HepG2 (cell line): Measurements from ENCODE around the gene STUB1. TPM values are rescaled to one million over a fixed set of nuclear protein-coding genes. Genes with fewer than 3 reads are reported as not detected.
A peak's percentile ranks its signal among the peaks of the same experiment; 100 is the strongest.

ENCODE experiments used
- AGO2 ChIP-seq: fragments of 200-400 bp; formaldehyde crosslinking; optimal IDR thresholded peaks from 2 replicates; pipeline ENCODE3; 2017; ENCODE audit warnings: mild to moderate bottlenecking, low read depth, low read length, moderate library complexity
- ASH2L ChIP-seq: fragments of 300-600, 200-600 bp; sonication (generic); IDR thresholded peaks from 2 replicates; pipeline ENCODE4 v1.7.0; 2017; ENCODE audit warnings: low read depth, mild to moderate bottlenecking, moderate library complexity, mixed read lengths, low read length; ENCODE audit not compliant: insufficient read length
- IRX3 ChIP-seq: sonication (generic); formaldehyde crosslinking; IDR thresholded peaks from 2 replicates; pipeline ENCODE4 v1.8.1; 2023; ENCODE audit warnings: mild to moderate bottlenecking, low read depth, missing genetic modification reagents, borderline replicate concordance
- KDM2A ChIP-seq: sonication (generic); formaldehyde crosslinking; IDR thresholded peaks from 2 replicates; pipeline ENCODE4 v1.4.0; 2020; ENCODE audit warnings: low read depth, missing genetic modification reagents, borderline replicate concordance
- KLF9 ChIP-seq: IDR thresholded peaks from 2 replicates; pipeline ENCODE4 v1.6.1; 2016; ENCODE audit warnings: low read depth
- NAIF1 ChIP-seq: sonication (generic); formaldehyde crosslinking; IDR thresholded peaks from 2 replicates; pipeline ENCODE4 v1.5.0; 2020; ENCODE audit warnings: mild to moderate bottlenecking, missing genetic modification reagents, borderline replicate concordance
- NKX3-1 ChIP-seq: sonication (generic); formaldehyde crosslinking; IDR thresholded peaks from 2 replicates; pipeline ENCODE4 v1.5.0; 2020; ENCODE audit warnings: missing genetic modification reagents
- NR2F1 ChIP-seq, 2 experiments: fragments of 450-650 bp in 1 of 2; formaldehyde crosslinking in 1 of 2; IDR thresholded peaks; 2 replicates each; pipeline versions ENCODE4 v1.5.0 to v1.6.1; 2016 to 2020; ENCODE audit warnings: mild to moderate bottlenecking in 1 of 2, missing compliant biosample characterization in 1 of 2, missing genetic modification reagents in 1 of 2, moderate library complexity in 1 of 2
- PRPF4 ChIP-seq: fragments of 200-400 bp; formaldehyde crosslinking; IDR thresholded peaks from 2 replicates; pipeline ENCODE4 v1.6.1; 2016; ENCODE audit warnings: low read length, low read depth; ENCODE audit not compliant: poor library complexity, severe bottlenecking
- RFX5 ChIP-seq: IDR thresholded peaks from 2 replicates; pipeline ENCODE4 v1.6.1; 2011; ENCODE audit warnings: low read depth, low read length, improper control_type of control experiment
- SETDB1 ChIP-seq: sonication (generic); formaldehyde crosslinking; IDR thresholded peaks from 2 replicates; pipeline ENCODE4 v1.5.1; 2020; ENCODE audit warnings: missing genetic modification reagents, mild to moderate bottlenecking, borderline replicate concordance
- SIX4 ChIP-seq: sonication (generic); formaldehyde crosslinking; IDR thresholded peaks from 2 replicates; pipeline ENCODE4 v1.4.0; 2020; ENCODE audit warnings: missing genetic modification reagents
- ZFP90 ChIP-seq: sonication (generic); formaldehyde crosslinking; IDR thresholded peaks from 2 replicates; pipeline ENCODE4 v1.8.0; 2022; ENCODE audit warnings: missing genetic modification reagents, mild to moderate bottlenecking, inconsistent platforms, borderline replicate concordance
- ZNF180 ChIP-seq: sonication (generic); formaldehyde crosslinking; IDR thresholded peaks from 2 replicates; pipeline ENCODE4 v1.4.0; 2020; ENCODE audit warnings: low read depth, missing genetic modification reagents, borderline replicate concordance
- ZNF224 ChIP-seq: sonication (generic); formaldehyde crosslinking; IDR thresholded peaks from 2 replicates; pipeline ENCODE4 v1.5.0; 2020; ENCODE audit warnings: mild to moderate bottlenecking, missing genetic modification reagents
- ZNF562 ChIP-seq: sonication (generic); formaldehyde crosslinking; IDR thresholded peaks from 2 replicates; pipeline ENCODE4 v1.8.0; 2022; ENCODE audit warnings: missing genetic modification reagents, borderline replicate concordance
- ZNF768 ChIP-seq: sonication (generic); formaldehyde crosslinking; IDR thresholded peaks from 2 replicates; pipeline ENCODE4 v1.4.0; 2020; ENCODE audit warnings: missing genetic modification reagents
- ZSCAN30 ChIP-seq: sonication (generic); formaldehyde crosslinking; IDR thresholded peaks from 2 replicates; pipeline ENCODE4 v1.5.0; 2020; ENCODE audit warnings: mild to moderate bottlenecking, missing genetic modification reagents
- polyA plus RNA-seq, 8 experiments: library from polyadenylated mRNA; depleted of rRNA in 3 of 8; stranded (reverse) in 7 of 8; unstranded in 1 of 8; fragments of >200 nt; fragmentation: Illumina TruSeq in 4 of 8; extraction: Trizol in 4 of 8; gene quantifications; 2 replicates each; pipeline versions ENCODE4 v1.2.1 to v1.2.3, GENCODE V29; 2011 to 2016; ENCODE audit warnings: low read depth in 4 of 8, missing spikeins in 1 of 8, mixed read lengths in 1 of 8; ENCODE audit not compliant: insufficient read depth in 1 of 8
- total RNA-seq, 5 experiments: library from RNA; depleted of rRNA; stranded (reverse); fragments of >200 nt; fragmentation: Illumina TruSeq; extraction: Trizol; gene quantifications; 2 replicates each; pipeline ENCODE4 v1.2.3, GENCODE V29; 2016; ENCODE audit warnings: low read depth in 1 of 5
- TF ChIP-seq, protein P1 (sequence below): fragments of 450-650 bp; IDR thresholded peaks from 2 replicates; pipeline ENCODE4 v1.6.1; 2016
- TF ChIP-seq, protein P2 (sequence below): sonication (generic); formaldehyde crosslinking; IDR thresholded peaks from 2 replicates; pipeline ENCODE4 v1.9.0; 2021; ENCODE audit warnings: missing genetic modification reagents, mild to moderate bottlenecking, borderline replicate concordance
- TF ChIP-seq, protein P3 (sequence below): IDR thresholded peaks from 2 replicates; pipeline ENCODE4 v1.6.1; 2012; ENCODE audit warnings: low read length, improper control_type of control experiment
- TF ChIP-seq, protein P4 (sequence below): sonication (generic); formaldehyde crosslinking; IDR thresholded peaks from 2 replicates; pipeline ENCODE4 v1.4.0; 2020; ENCODE audit warnings: low read depth, mild to moderate bottlenecking, missing genetic modification reagents

The STUB1 gene
- total and polyA plus RNA-seq, 2 of the 13 experiments (the other 11 are each of a cell fraction or from before 2014, with no cell fraction given): 52.9 to 78.2 TPM

DNA sequence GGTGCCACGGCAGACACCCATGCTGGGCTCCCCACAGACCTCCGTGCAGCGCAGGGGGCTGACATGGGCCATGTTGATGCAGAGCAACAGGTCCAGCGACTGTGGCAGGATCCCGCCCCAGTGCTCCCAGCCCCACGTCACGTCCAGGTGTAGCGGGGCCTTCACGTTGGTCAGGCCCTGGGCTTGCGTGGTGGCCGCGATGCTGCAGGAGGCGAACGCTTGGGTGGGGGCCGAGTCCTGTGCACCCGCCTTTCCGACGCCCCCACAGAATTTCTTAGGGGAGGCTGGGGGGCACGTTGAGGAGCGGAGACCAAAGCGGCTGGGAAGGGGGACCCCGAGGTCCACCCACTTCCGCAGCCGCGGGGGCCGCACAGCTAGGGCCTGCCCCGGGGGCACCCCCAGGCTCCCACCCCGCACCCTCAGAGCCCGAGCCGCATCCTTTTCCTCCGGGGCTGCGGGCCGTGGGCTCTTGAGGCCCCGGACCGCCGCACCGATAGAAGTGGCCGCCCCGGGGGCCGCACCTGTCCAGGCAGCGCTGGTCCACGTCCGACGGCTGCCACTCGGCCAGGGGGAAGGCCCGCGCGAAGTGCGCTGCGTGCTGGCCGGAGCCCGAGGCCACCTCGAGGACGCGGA, 44.5 kb upstream of the STUB1 start (continued):
- TF ChIP-seq KLF9 (CRISPR knock-in tag) (no peak), SETDB1 (CRISPR knock-in tag) (no peak), KDM2A (no peak), ZNF768 (CRISPR knock-in tag) (no peak), RFX5 (no peak), IRX3 (CRISPR knock-in tag) (no peak), AGO2 (peak; percentile 63), NAIF1 (CRISPR knock-in tag) (no peak), ZFP90 (CRISPR knock-in tag) (no peak), PRPF4 (no peak), NR2F1 (CRISPR knock-in tag; IDR thresholded peaks at IDR 0.05) (no peak), ZNF180 (CRISPR knock-in tag) (no peak), ZSCAN30 (CRISPR knock-in tag) (no peak), ASH2L (no peak), ZNF224 (CRISPR knock-in tag) (no peak), ZNF562 (CRISPR knock-in tag) (no peak), SIX4 (CRISPR knock-in tag) (no peak), NKX3-1 (CRISPR knock-in tag) (no peak)
- TF ChIP-seq, protein P1, sequence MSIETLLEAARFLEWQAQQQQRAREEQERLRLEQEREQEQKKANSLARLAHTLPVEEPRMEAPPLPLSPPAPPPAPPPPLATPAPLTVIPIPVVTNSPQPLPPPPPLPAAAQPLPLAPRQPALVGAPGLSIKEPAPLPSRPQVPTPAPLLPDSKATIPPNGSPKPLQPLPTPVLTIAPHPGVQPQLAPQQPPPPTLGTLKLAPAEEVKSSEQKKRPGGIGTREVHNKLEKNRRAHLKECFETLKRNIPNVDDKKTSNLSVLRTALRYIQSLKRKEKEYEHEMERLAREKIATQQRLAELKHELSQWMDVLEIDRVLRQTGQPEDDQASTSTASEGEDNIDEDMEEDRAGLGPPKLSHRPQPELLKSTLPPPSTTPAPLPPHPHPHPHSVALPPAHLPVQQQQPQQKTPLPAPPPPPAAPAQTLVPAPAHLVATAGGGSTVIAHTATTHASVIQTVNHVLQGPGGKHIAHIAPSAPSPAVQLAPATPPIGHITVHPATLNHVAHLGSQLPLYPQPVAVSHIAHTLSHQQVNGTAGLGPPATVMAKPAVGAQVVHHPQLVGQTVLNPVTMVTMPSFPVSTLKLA: no peak
- TF ChIP-seq, protein P2, sequence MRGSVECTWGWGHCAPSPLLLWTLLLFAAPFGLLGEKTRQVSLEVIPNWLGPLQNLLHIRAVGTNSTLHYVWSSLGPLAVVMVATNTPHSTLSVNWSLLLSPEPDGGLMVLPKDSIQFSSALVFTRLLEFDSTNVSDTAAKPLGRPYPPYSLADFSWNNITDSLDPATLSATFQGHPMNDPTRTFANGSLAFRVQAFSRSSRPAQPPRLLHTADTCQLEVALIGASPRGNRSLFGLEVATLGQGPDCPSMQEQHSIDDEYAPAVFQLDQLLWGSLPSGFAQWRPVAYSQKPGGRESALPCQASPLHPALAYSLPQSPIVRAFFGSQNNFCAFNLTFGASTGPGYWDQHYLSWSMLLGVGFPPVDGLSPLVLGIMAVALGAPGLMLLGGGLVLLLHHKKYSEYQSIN (CRISPR knock-in tag): peak; percentile 64; the same call in 1 of the 2 replicates
- TF ChIP-seq, protein P3, sequence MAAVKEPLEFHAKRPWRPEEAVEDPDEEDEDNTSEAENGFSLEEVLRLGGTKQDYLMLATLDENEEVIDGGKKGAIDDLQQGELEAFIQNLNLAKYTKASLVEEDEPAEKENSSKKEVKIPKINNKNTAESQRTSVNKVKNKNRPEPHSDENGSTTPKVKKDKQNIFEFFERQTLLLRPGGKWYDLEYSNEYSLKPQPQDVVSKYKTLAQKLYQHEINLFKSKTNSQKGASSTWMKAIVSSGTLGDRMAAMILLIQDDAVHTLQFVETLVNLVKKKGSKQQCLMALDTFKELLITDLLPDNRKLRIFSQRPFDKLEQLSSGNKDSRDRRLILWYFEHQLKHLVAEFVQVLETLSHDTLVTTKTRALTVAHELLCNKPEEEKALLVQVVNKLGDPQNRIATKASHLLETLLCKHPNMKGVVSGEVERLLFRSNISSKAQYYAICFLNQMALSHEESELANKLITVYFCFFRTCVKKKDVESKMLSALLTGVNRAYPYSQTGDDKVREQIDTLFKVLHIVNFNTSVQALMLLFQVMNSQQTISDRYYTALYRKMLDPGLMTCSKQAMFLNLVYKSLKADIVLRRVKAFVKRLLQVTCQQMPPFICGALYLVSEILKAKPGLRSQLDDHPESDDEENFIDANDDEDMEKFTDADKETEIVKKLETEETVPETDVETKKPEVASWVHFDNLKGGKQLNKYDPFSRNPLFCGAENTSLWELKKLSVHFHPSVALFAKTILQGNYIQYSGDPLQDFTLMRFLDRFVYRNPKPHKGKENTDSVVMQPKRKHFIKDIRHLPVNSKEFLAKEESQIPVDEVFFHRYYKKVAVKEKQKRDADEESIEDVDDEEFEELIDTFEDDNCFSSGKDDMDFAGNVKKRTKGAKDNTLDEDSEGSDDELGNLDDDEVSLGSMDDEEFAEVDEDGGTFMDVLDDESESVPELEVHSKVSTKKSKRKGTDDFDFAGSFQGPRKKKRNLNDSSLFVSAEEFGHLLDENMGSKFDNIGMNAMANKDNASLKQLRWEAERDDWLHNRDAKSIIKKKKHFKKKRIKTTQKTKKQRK: no peak
- TF ChIP-seq, protein P4, sequence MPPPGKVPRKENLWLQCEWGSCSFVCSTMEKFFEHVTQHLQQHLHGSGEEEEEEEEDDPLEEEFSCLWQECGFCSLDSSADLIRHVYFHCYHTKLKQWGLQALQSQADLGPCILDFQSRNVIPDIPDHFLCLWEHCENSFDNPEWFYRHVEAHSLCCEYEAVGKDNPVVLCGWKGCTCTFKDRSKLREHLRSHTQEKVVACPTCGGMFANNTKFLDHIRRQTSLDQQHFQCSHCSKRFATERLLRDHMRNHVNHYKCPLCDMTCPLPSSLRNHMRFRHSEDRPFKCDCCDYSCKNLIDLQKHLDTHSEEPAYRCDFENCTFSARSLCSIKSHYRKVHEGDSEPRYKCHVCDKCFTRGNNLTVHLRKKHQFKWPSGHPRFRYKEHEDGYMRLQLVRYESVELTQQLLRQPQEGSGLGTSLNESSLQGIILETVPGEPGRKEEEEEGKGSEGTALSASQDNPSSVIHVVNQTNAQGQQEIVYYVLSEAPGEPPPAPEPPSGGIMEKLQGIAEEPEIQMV (CRISPR knock-in tag): no peak
